ENCODE data around the gene ZDBF2. TPM values are rescaled to one million over a fixed set of nuclear protein-coding genes. Genes with fewer than 3 reads are reported as not detected.
"Not testable (repeated sequence)": the region's sequence is repeated elsewhere in the genome, so short reads cannot be mapped to it uniquely, and the experiment has no call there.

The ZDBF2 gene
- total and polyA plus RNA-seq, 7 donors, result 0.23 to 15.0 (median 12.7) TPM

DNA sequence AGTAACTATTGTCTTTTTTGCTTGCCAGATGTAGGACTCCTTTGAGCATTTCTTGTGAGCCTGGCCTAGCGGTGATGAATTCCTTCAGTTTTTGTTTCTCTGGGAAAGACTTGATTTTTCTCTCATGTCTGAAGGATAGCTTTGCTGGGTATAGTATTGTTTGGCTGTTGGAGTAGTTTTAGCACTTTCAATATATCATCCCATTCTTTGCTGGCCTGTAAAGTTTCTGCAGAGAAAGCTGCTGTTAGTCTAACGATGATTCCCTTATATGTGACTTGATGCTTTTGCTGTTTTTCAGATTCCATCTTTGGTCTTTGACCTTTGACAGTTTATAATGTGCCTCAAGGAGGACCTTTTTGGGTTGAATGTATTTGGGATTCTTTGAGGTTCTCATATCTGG, 12.7 kb downstream of the ZDBF2 start:
- 95 to 96% methylated on average over 2 of the region's 2 CpGs for WGBS, 2 donors
- no peak for TF ChIP-seq POLR2AphosphoS5 (IDR thresholded peaks at IDR 0.05)
- TF ChIP-seq POLR2A (IDR thresholded peaks at IDR 0.05), result no peak
- TF ChIP-seq EP300 (IDR thresholded peaks at IDR 0.05), result no peak
- no peak for TF ChIP-seq CTCF (IDR thresholded peaks at IDR 0.05)
- intact Hi-C loops (cut with DNase I), result no loop called here
- DNase-seq, result no peak
- Histone ChIP-seq H3K9me3 (peaks cover 0 to 10% (median 2%) of the 10 kb centered on the region in 4 donors), H3K4me3 (no peak overlapping the region), H3K4me1 (no peaks in the 10 kb centered on the region), H3K27me3 (no peaks in the 10 kb centered on the region), H3K36me3 (peaks cover 0 to 13% (median 0%) of the 10 kb centered on the region in 4 donors), H3K27ac (no peak overlapping the region)

DNA sequence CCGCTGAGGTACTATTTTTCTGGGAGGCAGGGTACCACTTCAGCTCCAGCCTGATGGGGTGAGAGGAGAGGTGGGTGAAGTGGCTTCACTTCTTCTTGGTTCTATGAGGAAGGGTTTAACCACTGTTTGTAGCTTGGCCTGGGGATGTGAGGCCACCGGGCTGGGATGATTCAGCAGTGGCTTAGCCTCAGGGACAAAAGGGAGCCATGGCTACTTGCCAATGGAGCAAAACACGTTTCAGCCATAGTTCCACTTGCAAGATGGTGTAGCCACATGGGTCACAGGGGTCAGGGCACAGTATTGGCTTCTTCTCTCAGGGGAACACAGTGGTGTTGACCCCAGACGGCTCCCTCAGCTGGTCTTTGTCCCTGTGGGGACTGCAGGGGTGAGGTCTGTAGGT, 14.9 kb downstream of the ZDBF2 start:
- Histone ChIP-seq H3K27ac (no peak overlapping the region), H3K36me3 (peaks cover 0 to 7% (median 0%) of the 10 kb centered on the region in 4 donors), H3K4me3 (no peak overlapping the region), H3K27me3 (no peaks in the 10 kb centered on the region), H3K9me3 (peaks cover 0 to 10% (median 2%) of the 10 kb centered on the region in 4 donors), H3K4me1 (no peaks in the 10 kb centered on the region)
- intact Hi-C loops (cut with DNase I), result no loop called here
- DNase-seq, result no peak
- 84 to 86% methylated on average over 4 of the region's 4 CpGs for WGBS, 2 donors
- TF ChIP-seq POLR2A (IDR thresholded peaks at IDR 0.05) (no peak), EP300 (IDR thresholded peaks at IDR 0.05) (no peak), POLR2AphosphoS5 (IDR thresholded peaks at IDR 0.05) (no peak), CTCF (IDR thresholded peaks at IDR 0.05) (no peak)

DNA sequence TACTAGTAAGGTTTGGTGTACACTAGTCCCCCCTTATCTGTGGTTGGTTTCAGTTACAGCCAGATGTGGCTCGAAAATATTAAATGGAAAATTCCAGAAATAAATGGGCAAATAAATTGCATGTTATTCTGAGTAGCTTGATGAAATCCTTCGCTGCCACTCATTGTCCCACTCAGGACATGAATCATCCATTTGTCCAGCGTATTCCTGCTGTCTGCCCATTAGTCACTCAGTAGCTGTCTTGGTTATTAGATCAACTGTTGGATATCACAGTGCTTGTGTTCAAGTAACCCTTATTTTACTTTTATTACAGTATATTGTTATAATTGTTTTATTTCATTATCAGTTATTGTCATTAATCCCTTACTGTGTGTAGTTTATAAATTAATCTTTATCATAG, 21.7 kb downstream of the ZDBF2 start:
- no peaks in the 10 kb centered on the region for H3K9me3 ChIP-seq
- no peaks in the 10 kb centered on the region for H3K27me3 ChIP-seq
- H3K27ac ChIP-seq, result no peak overlapping the region
- H3K4me1 ChIP-seq, result no peaks in the 10 kb centered on the region
- 88 to 93% methylated on average over 3 of the region's 3 CpGs for WGBS, 2 donors
- no peak for TF ChIP-seq POLR2AphosphoS5 (IDR thresholded peaks at IDR 0.05)
- TF ChIP-seq EP300 (IDR thresholded peaks at IDR 0.05), result no peak
- TF ChIP-seq POLR2A (IDR thresholded peaks at IDR 0.05), result no peak
- TF ChIP-seq CTCF (IDR thresholded peaks at IDR 0.05), result no peak
- peaks cover 0 to 12% (median 3%) of the 10 kb centered on the region in 4 donors for H3K36me3 ChIP-seq
- intact Hi-C loops (cut with DNase I), result no loop called here
- no peak for DNase-seq
- H3K4me3 ChIP-seq, result no peak overlapping the region

GRCh38 chr2:206299608-206300007, 25.1 kb downstream of the ZDBF2 start:
- H3K4me3 ChIP-seq; H3K9me3 ChIP-seq; H3K4me1 ChIP-seq; H3K27me3 ChIP-seq; intact Hi-C loops (cut with DNase I); H3K27ac ChIP-seq; DNase-seq: not testable (repeated sequence)
- peaks cover 0 to 12% (median 3%) of the 10 kb centered on the region in 4 donors for H3K36me3 ChIP-seq
- WGBS, 2 donors, result 82 to 89% methylated on average over 10 of the region's 10 CpGs

GRCh38 chr2:206305523-206306245, 31.2 kb downstream of the ZDBF2 start:
- intact Hi-C loops (cut with DNase I), result no loop called here
- Histone ChIP-seq H3K4me1 (no peaks in the 10 kb centered on the region), H3K27ac (no peak overlapping the region), H3K27me3 (no peaks in the 10 kb centered on the region), H3K4me3 (no peak overlapping the region), H3K36me3 (peaks cover 0 to 7% (median 0%) of the 10 kb centered on the region in 4 donors), H3K9me3 (no peaks in the 10 kb centered on the region)
- DNase-seq, result no peak
- no peak for TF ChIP-seq POLR2AphosphoS5 (IDR thresholded peaks at IDR 0.05)
- TF ChIP-seq EP300 (IDR thresholded peaks at IDR 0.05), result no peak
- no peak for TF ChIP-seq CTCF (IDR thresholded peaks at IDR 0.05)
- TF ChIP-seq POLR2A (IDR thresholded peaks at IDR 0.05), result no peak
- 76 to 80% methylated on average over 3 of the region's 3 CpGs for WGBS, 2 donors
